Kidney capillary endothelial cell (primary cell): ENCODE measurements around the gene ATP6V1G3.
"Not testable (repeated sequence)": the region's sequence is repeated elsewhere in the genome, so short reads cannot be mapped to it uniquely, and the experiment has no call there.

Source experiments
- DNase-seq: peaks from one replicate; pipeline ENCODE4 v3.0.0-alpha.2; 2018; ENCODE audit warnings: low spot score

The ATP6V1G3 gene

DNA sequence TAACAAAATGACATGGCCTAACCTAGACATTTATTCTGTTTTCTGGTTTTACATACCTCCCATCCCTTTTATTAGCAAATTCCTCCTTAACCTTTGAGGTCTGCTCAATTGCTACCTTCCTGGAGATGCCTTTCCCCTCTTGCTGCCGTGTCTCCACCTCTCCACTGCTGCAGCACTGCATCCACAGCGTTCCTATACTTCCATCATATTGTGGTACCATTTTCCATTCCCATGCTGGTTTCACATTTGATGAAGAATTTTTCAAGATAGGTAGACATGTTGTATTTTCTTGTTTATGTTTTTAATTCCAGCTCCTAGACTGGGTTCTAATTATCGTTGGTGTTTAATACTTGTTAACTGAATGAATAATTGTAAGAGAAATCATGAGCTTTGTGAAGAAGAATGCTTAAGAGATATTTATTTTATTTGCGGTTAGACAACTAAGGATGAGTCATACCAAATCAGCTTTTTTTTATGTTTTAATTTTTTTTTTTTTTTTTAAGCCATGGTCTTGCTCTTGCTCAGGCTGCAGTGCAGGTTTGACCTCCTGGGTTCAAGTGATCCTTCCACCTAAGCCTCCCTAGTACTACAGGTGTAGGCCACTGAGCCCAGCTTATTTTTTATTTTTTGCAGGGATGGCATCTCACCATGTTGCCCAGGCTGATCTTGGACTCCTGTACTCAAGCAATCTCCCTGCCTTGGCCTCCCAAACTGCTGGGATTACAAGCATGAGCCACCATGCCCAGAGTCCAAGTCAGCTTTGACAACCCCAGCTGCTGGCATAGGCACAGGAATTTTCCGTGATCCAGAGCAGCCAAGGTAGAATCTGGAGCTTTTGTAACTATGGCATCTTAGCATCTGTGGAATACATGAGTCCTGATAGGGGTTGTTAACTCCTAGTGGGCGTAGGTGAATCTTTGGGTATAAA, 44.0 kb downstream of the ATP6V1G3 start:
- no peak for DNase-seq

DNA sequence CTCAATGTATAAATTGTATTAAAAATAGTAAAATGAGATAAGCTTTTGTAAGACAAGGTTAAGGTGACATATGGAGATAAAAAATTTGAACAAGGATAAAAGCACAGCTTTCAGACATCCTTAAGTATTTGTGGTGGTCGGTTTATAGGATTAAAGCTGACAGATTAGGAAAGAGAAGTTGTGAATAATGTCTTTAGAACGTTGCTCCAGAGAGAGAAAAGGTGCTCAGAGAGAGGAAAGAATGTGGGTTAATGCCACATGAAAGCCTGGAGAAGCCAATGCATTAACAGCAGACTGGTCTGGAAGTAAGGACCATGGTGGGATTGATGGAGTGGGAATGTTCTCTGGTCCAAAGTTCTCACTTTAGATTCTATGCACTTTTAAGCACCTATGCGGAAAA, 44.8 kb downstream of the ATP6V1G3 start:
- no peak for DNase-seq

DNA sequence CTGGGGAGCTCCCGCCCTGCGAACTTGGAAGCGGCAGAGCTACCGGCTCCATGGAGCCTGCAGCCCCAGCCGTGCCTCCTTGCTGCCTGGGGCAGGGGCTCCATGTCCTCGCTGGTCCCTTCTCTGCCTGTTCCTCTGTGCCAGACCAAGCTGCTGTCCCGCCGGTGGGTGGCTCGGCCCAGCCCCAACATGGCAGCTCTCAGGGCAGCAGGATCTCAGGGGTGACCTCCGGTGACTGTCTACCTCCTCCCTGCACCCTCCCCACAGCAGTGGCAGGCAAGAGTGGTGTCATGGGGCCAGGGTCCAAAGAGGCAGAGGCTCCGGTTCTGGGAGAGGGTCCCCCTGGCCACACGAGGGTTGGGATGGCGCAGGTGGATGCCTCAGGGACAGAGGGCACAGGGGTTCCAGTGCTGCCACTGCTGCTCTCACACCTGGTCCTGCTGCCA, 45.8 kb downstream of the ATP6V1G3 start:
- DNase-seq, result no peak

DNA sequence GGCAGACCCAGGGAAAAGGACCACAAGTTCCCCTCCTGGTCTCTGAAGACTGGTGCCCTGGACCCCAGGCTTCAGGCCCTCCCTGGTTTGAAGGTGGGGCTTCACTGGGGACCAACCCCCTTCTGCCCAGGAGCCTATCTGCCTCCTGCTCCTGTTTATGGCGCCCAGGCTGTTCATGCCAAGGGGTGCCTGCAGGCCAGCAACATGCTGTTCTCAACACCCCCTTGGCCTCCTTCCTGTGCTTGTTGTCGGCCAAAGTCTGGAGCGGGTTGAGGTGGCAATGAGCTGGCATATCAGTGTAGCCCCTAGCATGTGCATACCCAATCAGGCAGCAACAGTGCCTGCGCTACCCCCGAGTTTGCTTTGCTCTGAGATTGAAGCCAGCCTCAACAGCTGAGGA, 46.3 kb downstream of the ATP6V1G3 start:
- no peak for DNase-seq

DNA sequence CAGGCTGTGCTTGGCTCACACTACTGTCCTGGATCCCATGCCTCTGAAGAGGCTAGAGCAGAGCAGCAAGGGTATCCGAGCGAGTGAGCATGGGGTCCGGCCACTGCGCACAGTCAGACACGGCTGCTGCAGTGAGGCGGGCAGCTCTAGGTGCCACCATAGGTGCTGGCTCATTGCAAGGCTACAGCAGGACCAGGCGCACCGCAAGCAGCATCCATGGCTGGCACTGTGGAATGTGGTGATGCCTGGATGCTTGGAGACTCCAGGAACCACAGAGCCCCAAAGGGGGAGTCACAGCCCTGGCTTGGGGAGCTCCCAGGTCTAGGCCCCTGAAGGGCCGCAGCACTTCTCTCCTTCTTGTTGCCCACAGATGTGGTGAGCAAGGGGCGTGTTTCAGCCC, 47.2 kb downstream of the ATP6V1G3 start:
- DNase-seq, result no peak

DNA sequence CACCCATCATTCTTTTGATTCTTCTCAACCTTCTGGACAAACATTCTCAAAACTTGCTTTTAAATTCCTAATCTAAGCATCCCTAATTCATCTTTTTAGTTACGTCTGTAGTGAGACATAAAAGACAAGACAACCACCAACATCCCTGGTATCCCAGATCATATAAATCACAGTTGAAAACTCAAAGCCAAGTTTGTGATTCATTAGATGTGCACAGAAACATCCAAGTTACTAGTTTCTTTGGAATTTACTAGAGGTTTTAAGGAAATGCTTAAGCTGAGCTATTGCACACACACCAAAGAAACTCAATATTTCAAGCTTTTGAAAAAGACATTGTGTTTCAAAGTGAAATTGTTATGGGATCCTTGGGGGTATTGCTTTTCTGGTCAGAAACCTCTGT, 47.6 kb downstream of the ATP6V1G3 start:
- no peak for DNase-seq

DNA sequence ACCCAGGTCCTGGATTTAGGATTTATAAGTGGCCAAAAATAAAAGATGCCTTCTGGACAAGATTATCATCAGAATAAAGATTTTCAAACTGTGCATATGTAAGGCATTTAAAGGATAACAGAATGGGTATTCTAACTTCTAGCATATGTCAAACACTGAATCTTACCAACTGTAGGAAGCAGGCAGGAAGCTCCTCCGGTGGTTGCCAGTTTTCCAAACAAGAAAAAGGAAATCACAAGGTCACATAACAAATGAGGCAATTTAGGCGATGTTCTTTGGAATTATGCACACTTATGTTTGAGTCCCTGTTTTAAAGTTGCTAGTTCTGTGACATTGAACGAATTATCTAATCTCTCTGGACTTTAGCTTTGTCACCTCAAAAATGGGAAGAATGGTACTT, 48.9 kb downstream of the ATP6V1G3 start:
- peak; percentile 11 for DNase-seq

DNA sequence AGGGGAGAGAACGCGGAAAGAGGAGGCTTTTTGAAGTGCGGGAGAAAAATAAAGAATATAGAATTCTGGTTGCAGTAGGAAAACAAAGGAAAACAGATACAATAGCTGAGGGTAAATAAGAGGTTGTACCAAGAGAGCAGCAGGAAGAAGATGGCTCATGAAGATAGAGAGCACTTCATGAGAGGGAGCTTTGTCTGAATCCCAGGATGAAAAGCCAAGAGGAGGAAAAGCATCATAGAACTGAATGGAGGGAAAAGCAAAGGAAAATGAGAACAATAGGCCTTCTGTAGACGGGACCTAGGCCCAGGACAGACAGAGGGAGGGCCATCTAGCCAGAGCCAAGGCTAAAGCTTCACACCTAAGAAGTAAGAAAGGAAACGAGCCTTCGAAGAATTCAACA, 49.5 kb downstream of the ATP6V1G3 start:
- DNase-seq, result no peak

DNA sequence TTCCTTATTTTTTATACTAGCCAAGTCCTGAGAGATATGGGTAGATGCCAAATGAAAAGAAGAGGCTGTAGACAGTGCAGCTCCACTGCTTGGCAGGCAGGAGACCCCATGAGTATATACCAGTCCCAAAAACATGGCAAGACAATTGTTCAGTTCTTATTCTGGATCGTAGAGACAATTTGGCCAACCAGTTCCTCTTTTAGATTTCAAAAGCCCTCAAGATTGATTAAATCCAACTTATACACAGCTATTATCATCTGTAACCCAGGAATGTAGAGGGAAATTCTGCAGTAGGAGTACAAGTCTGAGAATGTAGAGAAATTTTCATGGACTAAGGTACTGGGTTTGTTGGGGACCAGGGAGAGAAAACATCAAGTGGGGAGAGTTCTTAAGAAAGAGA, 50.3 kb downstream of the ATP6V1G3 start:
- no peak for DNase-seq

DNA sequence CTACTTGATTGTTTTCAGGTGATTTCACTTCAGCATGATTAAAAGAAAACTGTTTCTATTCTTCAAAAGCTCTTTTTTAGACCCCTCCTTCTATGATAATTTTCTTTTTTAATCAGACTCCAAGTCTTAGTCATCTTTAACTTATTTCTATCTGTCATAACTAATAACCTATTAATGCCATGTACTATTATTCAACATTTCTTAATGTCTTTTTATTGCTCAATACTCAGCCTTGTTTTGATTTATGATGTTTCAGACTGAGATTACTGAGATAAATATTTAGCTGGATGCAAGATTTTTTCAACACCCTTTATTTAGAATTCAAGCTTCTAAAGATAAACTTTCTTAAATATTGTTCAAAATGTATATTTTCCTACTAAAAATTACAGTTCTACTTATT, 53.6 kb downstream of the ATP6V1G3 start:
- DNase-seq, result no peak

DNA sequence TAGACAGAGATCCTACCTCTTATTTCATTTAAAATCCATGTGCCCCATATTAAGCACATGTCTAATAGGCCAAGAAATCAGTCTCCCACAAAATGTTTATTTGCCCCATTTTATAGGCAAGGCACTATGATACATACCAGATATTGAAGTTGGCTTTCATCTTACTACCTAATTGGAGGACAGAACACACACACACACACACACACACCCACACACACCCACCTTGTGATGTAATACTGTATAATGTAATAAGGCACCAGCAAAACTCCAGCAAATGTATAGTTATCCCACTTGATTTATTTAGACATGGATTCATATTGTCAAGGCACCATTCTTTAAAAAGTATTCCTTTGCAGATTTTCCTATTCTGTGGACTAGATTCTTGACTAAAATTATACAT, 56.8 kb downstream of the ATP6V1G3 start:
- DNase-seq, result no peak

DNA sequence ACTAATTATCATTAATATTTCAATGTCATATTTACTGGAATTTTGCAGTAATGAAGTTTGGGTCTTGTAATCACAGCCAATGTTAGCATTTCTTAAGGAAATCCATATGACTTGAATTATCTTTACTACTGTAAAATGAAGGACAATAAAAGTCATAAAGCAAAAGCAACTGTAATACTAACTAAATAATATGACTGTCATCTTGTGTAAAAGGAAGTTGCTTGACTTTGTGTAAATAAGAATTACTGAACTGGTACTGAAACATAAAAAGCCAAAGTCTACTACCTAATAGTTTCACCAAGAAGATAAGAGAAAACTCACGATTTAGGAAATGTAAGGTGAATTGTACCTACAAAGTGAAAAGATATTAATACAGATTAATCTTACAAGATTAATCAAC, 57.5 kb downstream of the ATP6V1G3 start:
- DNase-seq, result no peak

DNA sequence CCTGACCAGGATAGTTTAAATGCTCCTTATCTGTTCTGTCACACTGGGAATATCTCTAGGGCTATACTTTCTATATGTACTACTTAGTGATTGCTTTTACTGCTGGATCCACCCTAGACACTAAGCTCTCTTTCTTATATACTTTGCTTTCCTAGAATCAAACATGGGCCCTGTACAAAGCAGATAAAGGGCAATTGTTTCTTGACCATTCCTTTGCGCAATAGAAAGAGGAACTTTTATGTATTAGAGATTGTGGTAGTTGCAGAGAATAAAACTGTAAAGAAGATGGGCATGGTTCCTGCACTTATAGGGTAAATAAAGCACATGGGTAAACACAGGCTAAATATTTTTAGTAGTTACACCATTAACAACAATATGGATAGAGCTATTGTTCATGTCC, 58.8 kb downstream of the ATP6V1G3 start:
- no peak for DNase-seq

DNA sequence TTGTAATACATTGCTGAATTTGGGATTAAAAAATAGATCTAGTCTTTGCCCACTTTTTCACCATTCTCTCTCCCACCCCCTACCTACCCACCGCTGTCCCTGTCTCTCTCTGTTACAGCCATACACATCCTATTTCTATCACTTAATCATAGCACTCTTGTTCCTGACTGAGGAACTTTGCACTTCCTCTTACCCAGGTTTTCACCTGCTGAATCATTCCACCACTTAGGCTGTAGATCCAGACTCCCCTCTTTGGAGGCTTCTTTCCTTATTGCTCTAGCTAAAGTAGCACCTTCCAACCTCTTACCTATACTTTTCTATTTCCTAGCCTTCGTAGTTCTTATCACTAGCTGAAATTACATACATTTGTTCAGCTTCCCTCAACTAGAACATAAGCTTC, 59.6 kb downstream of the ATP6V1G3 start:
- no peak for DNase-seq

DNA sequence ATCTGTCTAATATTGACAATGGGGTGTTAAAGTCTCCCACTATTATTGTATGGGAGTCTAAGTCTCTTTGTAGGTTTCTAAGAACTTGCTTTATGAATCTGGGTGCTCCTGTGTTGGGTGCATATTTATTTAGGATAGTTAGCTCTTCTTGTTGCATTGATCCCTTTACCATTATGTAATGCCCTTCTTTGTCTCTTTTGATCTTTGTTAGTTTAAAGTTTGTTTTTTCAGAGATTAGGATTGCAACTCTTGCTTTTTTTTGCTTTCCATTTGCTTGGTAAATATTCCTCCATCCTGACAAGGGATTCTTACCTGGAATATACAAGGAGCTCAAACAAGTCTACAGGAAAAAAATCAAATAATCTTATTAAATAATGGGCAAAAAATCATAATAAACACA, 63.1 kb downstream of the ATP6V1G3 start:
- DNase-seq, result not testable (repeated sequence)
